ENCODE measurements around the gene ATP6AP2.

DNA sequence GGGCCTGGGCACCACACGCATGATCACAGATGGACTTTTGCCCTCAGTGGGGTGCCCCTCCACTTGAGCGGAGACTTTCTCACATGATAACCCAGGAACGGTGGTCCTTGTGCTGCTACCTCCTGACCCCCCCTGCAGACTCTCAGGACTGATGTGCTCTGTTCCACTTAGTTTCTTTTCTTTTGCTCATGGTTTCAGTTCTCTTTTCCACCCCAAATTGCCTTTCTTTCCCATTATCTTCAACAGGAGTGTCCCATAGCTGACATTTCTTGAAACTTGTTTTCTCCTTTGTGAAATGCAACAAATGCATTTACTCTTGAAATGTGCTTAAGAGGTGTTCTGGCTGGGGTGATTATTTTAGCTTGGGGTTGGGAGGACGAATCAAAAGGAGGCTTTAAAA lies 51.4 kb downstream of the ATP6AP2 start:
- no peak for TF ChIP-seq EZH2 (IDR thresholded peaks at IDR 0.05; ENCODE audit: borderline replicate concordance, low read length)
- TF ChIP-seq, protein P1, sequence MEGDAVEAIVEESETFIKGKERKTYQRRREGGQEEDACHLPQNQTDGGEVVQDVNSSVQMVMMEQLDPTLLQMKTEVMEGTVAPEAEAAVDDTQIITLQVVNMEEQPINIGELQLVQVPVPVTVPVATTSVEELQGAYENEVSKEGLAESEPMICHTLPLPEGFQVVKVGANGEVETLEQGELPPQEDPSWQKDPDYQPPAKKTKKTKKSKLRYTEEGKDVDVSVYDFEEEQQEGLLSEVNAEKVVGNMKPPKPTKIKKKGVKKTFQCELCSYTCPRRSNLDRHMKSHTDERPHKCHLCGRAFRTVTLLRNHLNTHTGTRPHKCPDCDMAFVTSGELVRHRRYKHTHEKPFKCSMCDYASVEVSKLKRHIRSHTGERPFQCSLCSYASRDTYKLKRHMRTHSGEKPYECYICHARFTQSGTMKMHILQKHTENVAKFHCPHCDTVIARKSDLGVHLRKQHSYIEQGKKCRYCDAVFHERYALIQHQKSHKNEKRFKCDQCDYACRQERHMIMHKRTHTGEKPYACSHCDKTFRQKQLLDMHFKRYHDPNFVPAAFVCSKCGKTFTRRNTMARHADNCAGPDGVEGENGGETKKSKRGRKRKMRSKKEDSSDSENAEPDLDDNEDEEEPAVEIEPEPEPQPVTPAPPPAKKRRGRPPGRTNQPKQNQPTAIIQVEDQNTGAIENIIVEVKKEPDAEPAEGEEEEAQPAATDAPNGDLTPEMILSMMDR (conservative IDR thresholded peaks at IDR 0.05 in 1 of 2, IDR thresholded peaks at IDR 0.05 in 1 of 2; ENCODE audit: extremely low read depth in 1 of 2, insufficient read depth in 1 of 2, low read depth in 1 of 2, low read length in 2 of 2), result no peak
